ENCODE results near the gene PTGER3. TPM values are rescaled to one million over a fixed set of nuclear protein-coding genes. Genes with fewer than 3 reads are reported as not detected.

PTGER3 gene
- total RNA-seq, 1 experiment from 2014 or later = 0.03 TPM

DNA sequence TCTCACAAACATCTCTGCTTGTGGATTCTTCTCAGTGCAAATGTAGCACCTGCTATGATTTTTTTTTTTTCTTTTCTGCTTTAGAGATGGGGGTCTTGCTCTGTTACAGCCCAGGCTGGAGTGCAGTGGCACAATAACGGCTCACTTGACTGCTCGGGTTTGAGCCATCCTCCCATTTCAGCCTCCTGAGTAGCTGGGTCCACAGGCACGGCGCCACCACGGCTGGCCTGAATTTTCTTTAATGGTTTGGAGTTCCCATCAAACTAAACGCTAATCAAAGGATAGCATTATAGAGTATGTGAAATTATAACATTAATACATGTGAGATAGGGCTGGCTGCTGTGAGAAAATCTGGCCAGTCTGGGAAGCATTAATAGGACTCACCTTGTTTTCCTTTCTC, 7.2 kb upstream of the PTGER3 start:
- in situ Hi-C loops (cut with HindIII; ENCODE audit: low pct_unique_long_range_greater_than_20kb, low sequenced_read_pairs) = no loop called here
- no peak for DNase-seq (ENCODE audit: low read depth, low spot score)

DNA sequence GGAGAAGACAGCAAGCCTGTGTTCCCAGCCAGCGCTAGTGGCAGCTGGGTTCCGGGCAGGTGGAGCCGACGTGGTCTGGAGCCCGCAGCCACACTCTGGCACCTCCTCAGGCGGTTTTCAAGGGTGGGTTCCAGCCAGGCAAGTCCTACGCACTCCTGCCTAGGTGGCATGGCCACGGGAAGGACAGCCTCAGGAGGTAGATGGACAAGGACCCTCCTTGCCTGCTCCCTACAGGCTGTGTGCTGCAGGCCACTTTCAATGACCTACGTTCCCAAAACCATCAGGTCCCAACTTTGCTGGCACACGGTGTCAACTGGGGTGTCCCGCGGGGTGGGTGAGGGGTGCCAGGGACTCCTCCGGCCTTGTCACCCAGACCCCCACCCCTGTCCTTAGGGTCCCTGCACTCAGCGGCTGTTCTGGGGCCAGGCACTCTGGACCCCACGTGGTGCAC, 6.7 kb upstream of the PTGER3 start:
- in situ Hi-C loops (cut with HindIII; ENCODE audit: low pct_unique_long_range_greater_than_20kb, low sequenced_read_pairs) = no loop called here
- no peak for DNase-seq (ENCODE audit: low read depth, low spot score)

DNA sequence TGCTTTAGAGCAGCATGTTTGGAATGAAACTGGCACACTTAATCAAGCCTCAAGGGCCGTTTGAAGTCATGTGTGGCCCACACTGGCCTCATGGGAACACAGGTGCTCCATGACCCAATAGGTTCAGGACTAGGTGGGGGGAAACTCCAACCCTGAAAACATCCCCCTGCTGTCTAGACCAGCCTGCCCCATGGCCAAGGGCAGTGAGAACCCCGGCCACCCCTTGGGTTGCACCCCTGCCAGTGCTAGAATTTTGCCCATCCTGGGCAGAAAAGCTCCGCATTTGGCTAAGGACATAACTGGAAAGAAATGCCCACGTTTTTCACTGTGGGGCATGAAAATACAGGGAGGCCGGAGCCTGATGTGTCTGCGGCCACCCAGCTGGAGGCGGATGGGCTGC, 6.1 kb upstream of the PTGER3 start:
- no peak for DNase-seq (ENCODE audit: low read depth, low spot score)
- in situ Hi-C loops (cut with HindIII; ENCODE audit: low pct_unique_long_range_greater_than_20kb, low sequenced_read_pairs) = no loop called here

DNA sequence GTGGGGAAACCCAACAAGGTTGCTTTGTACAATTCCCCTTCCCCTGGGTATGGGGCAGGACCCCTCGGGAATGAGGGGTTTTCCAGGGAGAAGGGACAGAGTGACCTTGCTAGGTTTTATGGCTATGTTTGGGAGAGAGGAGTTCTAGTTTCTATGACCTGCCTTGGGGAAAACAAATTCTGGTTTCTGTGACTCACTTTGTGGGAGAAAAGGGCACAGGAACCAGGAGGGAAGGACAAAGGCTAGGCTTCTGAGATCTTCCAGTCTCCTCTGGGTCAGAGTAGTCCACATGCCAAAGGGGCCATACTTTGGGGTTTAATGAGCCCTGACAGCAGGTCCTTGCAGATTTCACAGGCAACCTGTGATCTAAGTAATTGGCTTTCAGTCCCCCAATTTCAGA, 5.5 kb upstream of the PTGER3 start:
- DNase-seq (ENCODE audit: low read depth, low spot score) = no peak
- in situ Hi-C loops (cut with HindIII; ENCODE audit: low pct_unique_long_range_greater_than_20kb, low sequenced_read_pairs) = no loop called here

DNA sequence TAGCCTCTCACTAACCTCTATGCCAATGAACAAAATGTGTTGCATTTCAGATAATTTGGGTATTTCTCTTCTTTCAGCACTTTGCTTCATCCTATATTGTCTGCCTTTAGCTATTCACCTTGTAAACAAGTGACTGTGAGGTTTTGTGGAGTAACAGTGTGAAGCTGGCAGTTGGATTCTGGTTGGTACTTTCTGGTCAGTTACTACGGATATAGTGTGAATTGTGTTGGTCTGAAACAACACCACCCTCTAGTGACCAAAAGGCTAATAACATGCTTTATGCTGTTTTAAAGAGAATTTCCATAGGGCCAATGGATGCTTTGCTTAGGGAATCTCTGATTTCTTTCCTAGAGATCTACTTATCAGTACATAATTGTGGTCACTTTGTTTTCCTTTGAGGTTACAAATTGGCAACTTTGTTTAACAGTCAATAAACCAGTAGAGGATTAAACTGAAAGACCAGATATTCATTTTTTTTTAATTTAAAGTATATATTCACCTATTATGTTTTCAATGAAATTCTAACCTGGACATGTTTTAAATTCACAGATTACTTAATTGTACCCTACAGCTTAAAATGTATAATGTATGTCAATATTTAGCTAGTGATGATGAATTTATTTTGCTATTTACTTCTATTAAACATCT, 2.5 kb upstream of the PTGER3 start:
- in situ Hi-C loops (cut with HindIII; ENCODE audit: low pct_unique_long_range_greater_than_20kb, low sequenced_read_pairs) = no loop called here
- peak; percentile 80 for DNase-seq (ENCODE audit: low read depth, low spot score)

DNA sequence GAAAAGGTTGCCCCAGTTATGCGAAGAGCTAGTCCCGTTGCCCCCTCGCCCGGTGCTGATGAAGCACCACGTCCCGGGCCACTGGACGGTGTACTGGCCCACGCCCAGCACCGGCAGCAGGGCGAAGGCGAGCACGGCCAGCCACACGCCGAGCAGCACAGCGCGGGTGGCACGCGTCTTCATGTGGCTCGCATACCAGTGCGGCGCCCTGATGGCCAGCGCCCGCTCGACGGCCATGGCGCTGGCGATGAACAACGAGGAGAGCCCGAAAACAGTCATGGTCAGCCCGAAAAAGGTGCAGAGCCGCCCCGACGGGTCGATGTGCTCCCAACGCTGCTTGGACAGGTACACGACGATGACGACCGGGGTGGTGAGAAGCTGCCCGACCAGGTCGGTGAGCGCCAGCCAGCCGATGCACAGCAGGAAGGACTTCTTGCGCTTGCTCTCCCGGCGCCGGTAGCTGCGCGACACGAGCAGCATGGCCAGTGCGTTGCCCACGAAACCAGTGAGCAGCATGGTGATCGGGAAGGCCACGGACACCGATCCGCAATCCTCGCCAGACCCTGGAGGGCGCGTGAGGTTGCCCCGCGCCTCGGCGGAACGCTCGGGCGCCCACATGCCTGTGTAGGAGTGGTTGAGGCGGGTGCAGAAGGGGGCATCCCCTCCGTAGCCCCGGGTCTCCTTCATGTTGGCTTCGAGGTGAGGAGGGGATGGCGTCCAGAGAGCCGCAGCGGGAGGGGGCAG, 553 bp downstream of the PTGER3 start:
- in situ Hi-C loops (cut with HindIII; ENCODE audit: low pct_unique_long_range_greater_than_20kb, low sequenced_read_pairs) = no loop called here
- DNase-seq (ENCODE audit: low read depth, low spot score) = no peak

DNA sequence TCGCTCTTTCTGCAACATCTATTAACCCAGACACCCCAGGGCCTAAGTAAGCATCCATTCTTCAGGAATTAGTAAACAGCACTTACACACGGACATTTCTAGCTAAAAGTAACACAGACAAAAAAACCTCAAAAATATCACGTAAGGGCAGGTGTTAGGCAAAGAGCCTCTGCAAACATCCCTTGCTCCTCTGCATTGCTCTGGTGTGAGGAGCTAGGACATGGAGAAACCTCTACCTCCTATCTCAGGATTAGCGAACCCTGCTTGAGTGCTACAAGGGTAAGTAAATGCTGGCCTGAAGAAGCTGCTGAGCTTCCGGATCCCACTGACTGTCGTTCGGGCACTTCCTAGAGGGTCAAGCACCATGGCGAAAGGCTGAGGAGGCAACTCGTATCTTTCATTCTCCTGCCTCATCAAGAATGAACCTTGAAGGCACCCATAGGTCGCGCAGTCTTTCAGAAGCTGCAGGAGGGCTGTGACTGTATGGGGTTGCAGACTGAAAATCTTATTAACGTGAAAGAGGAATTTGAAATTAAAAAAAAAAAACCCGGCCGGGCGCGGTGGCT, 2.1 kb downstream of the PTGER3 start:
- no peak for DNase-seq (ENCODE audit: low read depth, low spot score)
- in situ Hi-C loops (cut with HindIII; ENCODE audit: low pct_unique_long_range_greater_than_20kb, low sequenced_read_pairs) = no loop called here

DNA sequence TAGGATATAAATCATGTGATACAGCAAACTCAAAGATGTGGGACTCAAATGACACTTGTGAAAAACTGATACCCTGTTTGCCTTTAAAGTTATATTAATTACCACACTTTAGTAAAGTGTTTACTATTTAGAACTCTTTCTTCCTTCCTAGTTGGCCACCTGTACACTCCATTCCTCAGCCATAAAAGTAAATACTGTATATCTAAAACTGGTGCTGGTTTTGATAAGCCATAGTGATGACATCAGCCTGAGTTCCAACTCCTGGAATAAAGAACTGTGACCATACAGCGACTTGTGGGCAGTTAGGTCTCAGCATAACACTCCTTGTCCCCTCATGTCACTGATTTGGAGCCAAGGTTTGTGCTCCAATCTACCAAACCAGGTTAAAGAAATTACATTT, 2.8 kb downstream of the PTGER3 start:
- DNase-seq (ENCODE audit: low read depth, low spot score) = no peak
- in situ Hi-C loops (cut with HindIII; ENCODE audit: low pct_unique_long_range_greater_than_20kb, low sequenced_read_pairs) = no loop called here

DNA sequence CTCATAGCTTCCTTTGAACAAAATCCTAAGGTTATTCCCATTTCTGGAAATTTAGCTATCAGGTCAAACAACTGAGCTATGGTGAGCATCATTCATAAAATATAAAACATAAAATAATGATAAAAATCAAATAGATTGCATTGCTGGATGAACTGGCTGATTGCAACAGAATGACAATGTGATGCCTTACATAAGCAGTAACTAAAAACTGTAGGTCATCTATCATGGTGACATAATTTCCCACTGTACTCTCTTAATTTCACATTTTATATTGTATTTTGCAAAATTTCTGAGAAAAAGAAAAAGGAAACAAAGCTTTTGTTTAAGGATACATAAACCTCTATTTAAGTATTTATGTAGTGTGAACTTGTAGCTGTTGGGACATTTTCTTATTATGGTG, 4.6 kb downstream of the PTGER3 start:
- in situ Hi-C loops (cut with HindIII; ENCODE audit: low pct_unique_long_range_greater_than_20kb, low sequenced_read_pairs) = no loop called here
- DNase-seq (ENCODE audit: low read depth, low spot score) = no peak

DNA sequence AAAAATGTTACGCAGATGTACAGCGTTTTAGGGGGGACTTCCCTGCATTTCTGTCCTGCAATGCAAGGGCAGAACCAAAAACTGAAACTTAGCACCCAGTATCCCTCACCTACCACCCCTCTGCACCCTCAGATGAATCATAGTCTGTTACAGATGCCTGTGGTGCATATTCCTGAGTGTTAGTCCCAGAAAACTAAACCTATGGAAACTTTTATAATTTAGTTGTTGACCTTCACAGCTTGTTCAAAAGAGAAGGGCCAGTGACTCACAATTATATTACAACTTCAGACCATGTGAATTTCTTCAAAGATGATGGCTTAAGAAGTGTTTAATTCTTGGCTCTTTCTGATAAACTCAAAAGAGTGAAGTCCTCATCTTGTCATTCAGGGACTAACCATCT, 5.8 kb downstream of the PTGER3 start:
- in situ Hi-C loops (cut with HindIII; ENCODE audit: low pct_unique_long_range_greater_than_20kb, low sequenced_read_pairs) = no loop called here
- DNase-seq (ENCODE audit: low read depth, low spot score) = no peak

DNA sequence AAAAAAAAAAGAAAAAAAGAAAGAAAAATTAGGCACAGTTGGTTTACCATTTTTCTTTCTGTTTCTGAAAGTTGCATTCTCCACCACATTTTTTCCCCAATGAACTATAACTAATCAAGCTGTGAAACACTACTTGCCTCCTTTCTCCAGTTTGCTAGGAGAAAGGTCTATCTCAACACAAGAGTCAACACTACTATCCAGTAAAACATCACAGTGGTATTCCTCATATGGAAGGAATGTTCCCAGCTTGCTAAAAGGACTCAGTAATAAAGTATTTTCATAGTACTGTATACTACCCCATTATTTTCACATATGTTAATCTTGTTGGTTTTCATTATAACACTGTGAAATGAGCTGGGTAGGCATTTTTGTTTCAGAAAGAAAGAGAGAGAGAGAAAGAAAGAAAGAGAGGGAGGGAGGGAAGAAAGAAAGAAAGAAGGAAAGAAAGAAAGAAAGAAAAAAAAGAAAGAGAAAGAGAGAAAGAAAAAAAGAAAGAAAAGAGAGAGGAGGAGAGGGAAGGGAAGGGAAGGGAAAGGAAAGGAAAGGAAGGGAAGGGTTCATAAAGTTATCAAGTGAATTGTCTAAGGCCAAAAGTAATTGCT, 7.9 kb downstream of the PTGER3 start:
- in situ Hi-C loops (cut with HindIII; ENCODE audit: low pct_unique_long_range_greater_than_20kb, low sequenced_read_pairs) = no loop called here
- no peak for DNase-seq (ENCODE audit: low read depth, low spot score)

DNA sequence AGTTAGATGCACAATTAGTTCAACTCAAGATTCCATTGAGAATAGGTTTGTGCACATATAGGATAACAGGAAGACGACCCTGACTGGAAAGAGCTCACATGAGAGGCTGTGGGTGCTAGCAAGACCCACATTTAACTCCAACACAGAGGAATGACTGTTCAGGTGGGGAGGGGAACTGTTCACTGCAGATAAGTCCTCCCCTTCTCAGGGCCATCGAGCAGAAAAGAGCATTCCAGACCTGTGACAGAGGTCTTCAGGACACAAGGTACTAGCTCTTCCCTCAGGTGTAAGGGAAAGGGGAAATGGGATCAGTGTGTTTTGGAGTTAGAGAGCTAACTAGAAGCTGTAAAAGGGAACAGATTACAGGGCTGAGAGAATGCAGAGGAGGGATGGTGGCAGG, 8.7 kb downstream of the PTGER3 start:
- DNase-seq (ENCODE audit: low read depth, low spot score) = no peak
- in situ Hi-C loops (cut with HindIII; ENCODE audit: low pct_unique_long_range_greater_than_20kb, low sequenced_read_pairs) = no loop called here

DNA sequence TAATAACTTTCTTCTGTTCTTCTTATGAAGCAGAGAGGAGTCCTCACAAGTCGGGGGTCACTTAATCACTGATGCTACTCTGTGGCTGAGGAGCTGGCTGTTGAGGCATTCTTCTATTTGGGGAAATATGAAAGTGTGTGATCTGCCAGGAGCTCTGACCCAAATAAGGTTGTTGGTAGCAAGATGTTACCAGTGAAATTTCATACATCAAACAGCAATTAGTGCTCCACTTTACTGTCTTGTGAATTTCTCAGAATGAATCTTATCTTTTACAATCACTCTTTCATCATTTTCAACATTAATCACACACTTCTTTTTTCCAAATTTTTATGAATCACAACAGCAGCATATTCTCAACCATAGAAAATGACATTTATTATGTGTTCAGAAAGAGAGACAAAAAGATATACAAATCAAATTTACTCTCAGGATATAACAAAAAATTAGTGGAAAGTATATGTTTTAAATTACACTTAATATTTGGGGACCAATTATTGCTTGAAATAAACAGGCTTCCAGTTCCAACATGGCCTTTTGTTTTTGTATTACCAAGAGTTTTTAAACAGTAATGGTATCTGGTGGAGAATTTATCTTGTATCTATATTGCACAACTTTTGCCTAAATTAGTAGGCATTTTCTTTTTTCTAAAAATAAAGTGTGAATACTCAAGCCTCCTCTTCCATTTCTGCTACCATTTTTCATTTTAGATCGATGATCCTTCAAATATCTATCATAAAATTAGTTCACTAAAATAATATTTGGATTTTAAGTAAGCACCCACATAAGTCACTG, 9.6 kb downstream of the PTGER3 start:
- in situ Hi-C loops (cut with HindIII; ENCODE audit: low pct_unique_long_range_greater_than_20kb, low sequenced_read_pairs) = no loop called here
- DNase-seq (ENCODE audit: low read depth, low spot score) = no peak

DNA sequence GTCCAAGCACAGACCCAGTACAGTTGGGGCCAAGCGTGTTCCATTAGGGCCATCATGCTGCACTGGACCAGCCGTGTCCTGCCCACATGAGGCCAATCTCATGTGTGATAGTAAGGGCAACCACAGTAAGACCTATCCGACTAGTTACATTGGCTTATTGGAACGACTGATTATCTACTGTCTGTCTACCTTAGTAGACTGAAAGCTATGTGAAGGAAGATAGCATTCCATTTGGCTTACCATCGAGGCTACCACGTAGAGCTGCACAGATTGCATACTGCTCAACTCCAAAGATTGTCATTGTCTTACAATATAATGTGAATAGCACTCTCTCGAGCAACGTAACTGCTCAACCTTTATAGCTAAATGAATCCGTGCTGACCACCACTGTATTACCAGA, 10.6 kb downstream of the PTGER3 start:
- in situ Hi-C loops (cut with HindIII; ENCODE audit: low pct_unique_long_range_greater_than_20kb, low sequenced_read_pairs) = no loop called here

DNA sequence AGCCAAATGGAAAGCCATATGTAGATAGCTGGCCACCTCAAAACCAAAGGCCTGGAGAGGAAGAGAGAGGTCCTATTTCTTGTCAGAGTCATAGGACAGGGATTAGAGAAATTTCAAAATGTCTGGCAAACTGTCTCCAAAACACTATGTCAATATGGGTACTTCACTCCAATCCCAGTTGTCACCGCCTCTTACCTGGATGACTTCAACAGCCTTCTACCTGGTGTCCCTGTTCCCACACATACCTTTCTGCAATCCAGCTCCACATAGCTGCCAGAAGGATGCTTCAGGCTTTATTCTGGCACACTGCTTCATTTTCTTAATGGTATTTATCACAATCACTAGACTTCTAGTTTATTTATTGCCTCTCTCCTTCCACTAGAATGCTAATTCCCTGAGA, 14.5 kb downstream of the PTGER3 start:
- in situ Hi-C loops (cut with HindIII; ENCODE audit: low pct_unique_long_range_greater_than_20kb, low sequenced_read_pairs) = no loop called here
- DNase-seq (ENCODE audit: low read depth, low spot score) = no peak

More for the DNA sequence above, 10.6 kb downstream of the PTGER3 start:
- DNase-seq (ENCODE audit: low read depth, low spot score) = no peak

DNA sequence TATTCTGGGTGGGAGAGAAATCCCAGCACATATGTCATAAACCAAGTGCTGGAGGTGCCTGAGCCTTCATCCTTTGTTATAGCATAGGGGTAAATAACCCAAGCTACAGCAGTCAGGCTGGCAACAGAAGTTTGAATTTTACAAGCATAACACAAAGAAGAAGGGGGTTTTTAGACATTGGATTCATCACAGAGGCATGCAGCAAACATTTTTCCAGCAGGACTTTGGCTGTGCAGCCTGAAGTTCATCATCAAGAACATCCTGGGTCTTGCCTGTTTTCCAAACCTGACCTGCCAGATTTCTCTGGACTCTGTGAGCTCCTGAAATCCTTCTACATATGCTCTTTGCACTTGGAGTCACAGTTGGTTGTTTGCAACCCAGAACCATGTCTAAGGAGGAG, 16.2 kb downstream of the PTGER3 start:
- in situ Hi-C loops (cut with HindIII; ENCODE audit: low pct_unique_long_range_greater_than_20kb, low sequenced_read_pairs) = no loop called here
- DNase-seq (ENCODE audit: low read depth, low spot score) = no peak

DNA sequence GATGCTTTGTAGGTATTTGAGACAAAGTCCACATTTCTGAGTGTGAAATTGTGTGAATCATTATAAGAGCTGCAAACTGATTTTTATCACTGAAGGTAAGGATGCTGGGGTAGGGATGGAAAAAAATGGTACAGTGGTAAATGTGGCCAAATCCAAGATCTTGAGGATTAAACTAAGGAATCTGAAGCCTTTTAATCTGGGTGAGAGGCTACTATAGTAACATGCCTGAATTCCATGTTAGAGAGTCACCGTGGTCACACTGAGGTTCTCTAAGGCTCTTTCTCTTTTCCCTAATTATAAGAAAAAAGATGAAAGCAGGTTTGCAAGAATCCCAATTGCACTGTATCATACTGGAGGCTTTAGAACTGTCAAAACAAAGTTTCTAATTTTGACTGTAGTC, 17.6 kb downstream of the PTGER3 start:
- in situ Hi-C loops (cut with HindIII; ENCODE audit: low pct_unique_long_range_greater_than_20kb, low sequenced_read_pairs) = no loop called here
- DNase-seq (ENCODE audit: low read depth, low spot score) = no peak

DNA sequence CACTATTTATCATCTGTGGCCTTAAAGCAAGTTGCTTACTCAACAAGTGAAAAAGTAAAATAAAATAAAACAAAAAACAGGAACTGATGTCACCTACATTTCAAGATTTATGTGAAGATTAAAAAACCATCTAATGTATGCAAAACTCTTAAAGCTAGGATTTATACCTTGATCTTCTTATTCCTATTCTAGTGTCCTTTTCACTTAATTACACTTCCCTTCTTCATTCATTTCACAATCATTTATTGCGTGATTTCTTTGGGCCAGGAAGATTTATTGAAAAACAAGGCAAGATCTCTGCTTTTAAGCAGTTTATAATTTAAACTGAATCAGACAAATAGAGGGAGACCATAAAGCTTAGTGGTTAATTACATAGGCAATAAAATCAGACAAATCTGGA, 18.6 kb downstream of the PTGER3 start:
- no peak for DNase-seq (ENCODE audit: low read depth, low spot score)
- in situ Hi-C loops (cut with HindIII; ENCODE audit: low pct_unique_long_range_greater_than_20kb, low sequenced_read_pairs) = no loop called here
